NT2/D1 (cell line): ENCODE measurements around the gene PRICKLE1.

ENCODE experiments used
- SUZ12 ChIP-seq: IDR thresholded peaks from 2 replicates; pipeline ENCODE4 v1.6.1; 2011; ENCODE audit not compliant: insufficient read length, insufficient read depth; ENCODE audit errors: extremely low read depth
- YY1 ChIP-seq: IDR thresholded peaks from 2 replicates; pipeline ENCODE4 v1.6.1; 2011; ENCODE audit not compliant: insufficient read length, insufficient read depth
- ZNF274 ChIP-seq: IDR thresholded peaks from 2 replicates; pipeline ENCODE4 v1.6.1; 2011; ENCODE audit warnings: mild to moderate bottlenecking, low read depth, low read length

DNA sequence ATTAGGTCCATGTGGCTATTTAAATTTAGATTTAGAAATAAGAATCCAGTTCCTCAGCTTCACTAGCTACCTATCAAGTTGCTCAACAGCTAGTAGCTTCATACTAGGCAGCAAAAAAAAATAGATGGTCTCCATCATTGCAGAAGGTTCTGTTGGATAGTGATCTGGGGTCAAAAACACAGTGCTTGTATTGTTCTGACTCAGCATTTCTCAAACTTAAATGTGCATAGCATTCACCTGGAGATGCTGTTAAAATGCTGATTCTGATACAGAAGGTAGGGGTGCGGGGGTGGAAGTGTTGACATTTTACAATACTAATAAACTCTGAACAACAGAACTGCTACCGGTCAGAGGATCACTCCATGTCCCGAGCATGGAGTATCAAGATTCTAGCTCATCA is 51.3 kb downstream of the PRICKLE1 start:
- TF ChIP-seq ZNF274 = no peak
- no peak for TF ChIP-seq YY1
- no peak for TF ChIP-seq SUZ12
